Breast epithelium (tissue), 4 donors: ENCODE results near the gene PPL. TPM values are rescaled to one million over a fixed set of nuclear protein-coding genes. Genes with fewer than 3 reads are reported as not detected.

Experiments
- DNase-seq, 2 donors: peaks; one replicate each; pipeline ENCODE4 v3.0.0-alpha.2; 2019; ENCODE audit warnings: low spot score in 2 of 2
- H3K27ac ChIP-seq, 2 donors: fragments of 200-600 bp; sonication (generic) in 1 of 2; one replicate each; pipeline ENCODE4 v1.5.1; 2016 to 2019; ENCODE audit warnings: mild to moderate bottlenecking in 1 of 2
- H3K27me3 ChIP-seq, 2 donors: fragments of 200-600 bp; sonication (generic) in 1 of 2; one replicate each; pipeline versions ENCODE4 v1.5.1 to v1.6.0; 2017 to 2019; ENCODE audit warnings: control low read depth in 1 of 2, mild to moderate bottlenecking in 1 of 2
- H3K36me3 ChIP-seq: fragments of 200-600 bp; one replicate; pipeline ENCODE4 v1.5.1; 2019
- H3K4me1 ChIP-seq, 2 donors: fragments of 200-600 bp; sonication (generic); one replicate each; pipeline ENCODE4 v1.5.1; 2016 to 2019; ENCODE audit warnings: control low read depth in 1 of 2
- H3K4me3 ChIP-seq, 3 donors: fragments of 200-600 bp; sonication (generic); 1 replicate in 2 of 3; 2 replicates in 1 of 3; pipeline ENCODE4 v1.5.1; 2016 to 2019; ENCODE audit warnings: mild to moderate bottlenecking in 3 of 3, moderate library complexity in 2 of 3
- H3K9me3 ChIP-seq, 2 donors: fragments of 200-600 bp; sonication (generic) in 1 of 2; one replicate each; pipeline ENCODE4 v1.5.1; 2016 to 2019; ENCODE audit warnings: control low read depth in 1 of 2
- POLR2A ChIP-seq: fragments of 450-650 bp; IDR thresholded peaks from one replicate; pipeline ENCODE4 v1.6.1; 2016; ENCODE audit warnings: antibody characterized with exemption, mild to moderate bottlenecking, moderate library complexity
- POLR2AphosphoS5 ChIP-seq, 3 donors: sonication (generic); formaldehyde crosslinking; IDR thresholded peaks; one replicate each; pipeline ENCODE4 v1.6.1; 2017; ENCODE audit warnings: antibody characterized with exemption in 3 of 3
- intact Hi-C: fragments of 100-400 bp; cut with DNase I; formaldehyde crosslinking; loops from one replicate; pipeline ENCODE4 v1.15.1; 2023; ENCODE audit warnings: low total_unique reads
- total RNA-seq, 3 donors: library from RNA; depleted of rRNA; stranded (reverse); fragments of >200 nt; gene quantifications; one replicate each; pipeline ENCODE4 v1.1.0, GENCODE V29; 2016
- TF ChIP-seq, protein P1 (sequence below), 3 donors: fragments of 450-650 bp; IDR thresholded peaks; one replicate each; pipeline ENCODE4 v1.5.1; 2016 to 2017; ENCODE audit warnings: antibody characterized with exemption in 3 of 3, mild to moderate bottlenecking in 3 of 3, moderate library complexity in 3 of 3

PPL gene
- total RNA-seq, 3 donors from 2014 or later, result 53.1 to 169 (median 97.5) TPM

DNA sequence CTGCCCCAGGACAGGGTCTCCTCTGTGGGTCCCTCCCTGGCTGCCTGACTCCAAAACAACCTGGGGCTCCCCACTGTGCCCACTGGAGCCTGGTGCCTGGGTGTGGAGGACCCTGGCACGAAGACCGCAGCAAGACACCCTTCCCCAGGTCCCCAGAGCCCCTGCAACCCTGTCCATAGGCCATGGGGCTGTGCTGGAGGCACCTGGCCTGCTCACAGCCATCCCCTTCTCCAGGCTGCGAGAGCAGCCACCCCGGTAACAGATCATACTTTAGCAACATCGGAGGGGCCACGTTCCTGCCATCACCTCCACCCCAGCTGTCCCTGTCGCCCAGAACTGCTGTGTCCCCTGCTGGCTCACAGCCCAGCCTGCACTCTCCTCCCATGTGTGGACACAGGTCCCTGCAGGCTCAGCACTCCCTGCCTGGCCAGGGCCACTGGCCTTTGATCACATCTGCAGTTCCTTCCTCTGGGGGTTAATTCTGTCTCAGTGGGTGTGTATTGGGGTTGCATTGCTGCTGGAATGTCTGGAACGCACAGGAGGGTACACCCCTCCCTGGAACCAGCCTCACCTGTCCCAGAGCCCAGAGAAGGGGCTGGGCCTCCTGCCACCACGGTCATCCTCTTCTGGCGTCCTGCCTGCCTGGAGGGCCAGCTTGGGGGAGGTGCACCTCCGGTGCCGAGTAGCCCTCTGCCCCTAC lies 12.2 kb downstream of the PPL start:
- Histone ChIP-seq H3K4me1 (peaks cover 2 to 14% of the 10 kb centered on the region in 2 donors), H3K27me3 (no peaks in the 10 kb centered on the region), H3K4me3 (peak overlapping the region in 1 of 3 donors; percentile 26), H3K36me3 (no peaks in the 10 kb centered on the region), H3K27ac (peak overlapping the region; percentile 75 to 86), H3K9me3 (peaks cover 0 to 7% of the 10 kb centered on the region in 2 donors)
- TF ChIP-seq POLR2AphosphoS5 (IDR thresholded peaks at IDR 0.05) (peak in 2 of 3 donors; percentile 27 to 60), POLR2A (no peak)
- TF ChIP-seq, protein P1, sequence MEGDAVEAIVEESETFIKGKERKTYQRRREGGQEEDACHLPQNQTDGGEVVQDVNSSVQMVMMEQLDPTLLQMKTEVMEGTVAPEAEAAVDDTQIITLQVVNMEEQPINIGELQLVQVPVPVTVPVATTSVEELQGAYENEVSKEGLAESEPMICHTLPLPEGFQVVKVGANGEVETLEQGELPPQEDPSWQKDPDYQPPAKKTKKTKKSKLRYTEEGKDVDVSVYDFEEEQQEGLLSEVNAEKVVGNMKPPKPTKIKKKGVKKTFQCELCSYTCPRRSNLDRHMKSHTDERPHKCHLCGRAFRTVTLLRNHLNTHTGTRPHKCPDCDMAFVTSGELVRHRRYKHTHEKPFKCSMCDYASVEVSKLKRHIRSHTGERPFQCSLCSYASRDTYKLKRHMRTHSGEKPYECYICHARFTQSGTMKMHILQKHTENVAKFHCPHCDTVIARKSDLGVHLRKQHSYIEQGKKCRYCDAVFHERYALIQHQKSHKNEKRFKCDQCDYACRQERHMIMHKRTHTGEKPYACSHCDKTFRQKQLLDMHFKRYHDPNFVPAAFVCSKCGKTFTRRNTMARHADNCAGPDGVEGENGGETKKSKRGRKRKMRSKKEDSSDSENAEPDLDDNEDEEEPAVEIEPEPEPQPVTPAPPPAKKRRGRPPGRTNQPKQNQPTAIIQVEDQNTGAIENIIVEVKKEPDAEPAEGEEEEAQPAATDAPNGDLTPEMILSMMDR (IDR thresholded peaks at IDR 0.05), result no peak
- peak; percentile 63 to 88 for DNase-seq
- intact Hi-C loops, result no loop called here

DNA sequence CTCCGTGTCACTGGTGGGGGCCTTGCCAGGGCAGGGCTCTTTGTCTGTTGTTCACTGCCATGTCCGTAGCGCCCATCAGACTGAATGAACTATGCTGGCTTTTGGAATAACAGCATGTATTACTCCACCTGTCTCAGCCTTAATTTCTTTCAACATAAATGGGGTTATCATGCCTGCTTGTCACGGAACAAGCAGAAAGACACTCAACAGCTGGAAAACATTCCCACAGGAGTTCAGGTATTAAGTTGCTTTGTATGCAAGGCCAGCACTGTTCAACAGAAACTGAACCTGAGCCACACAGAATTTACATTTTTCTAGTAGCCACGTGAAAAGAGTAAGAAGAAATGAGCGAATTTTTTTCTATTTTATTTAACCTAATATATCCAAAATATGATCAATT lies 13.1 kb downstream of the PPL start:
- peak overlapping the region; percentile 81 to 86 for H3K27ac ChIP-seq
- DNase-seq, result no peak
- TF ChIP-seq POLR2A (no peak), POLR2AphosphoS5 (IDR thresholded peaks at IDR 0.05) (no peak)
- TF ChIP-seq, protein P1 (IDR thresholded peaks at IDR 0.05), result no peak
- intact Hi-C loops, result no loop called here
- H3K9me3 ChIP-seq, result peaks cover 0 to 7% of the 10 kb centered on the region in 2 donors
- no peak overlapping the region for H3K4me3 ChIP-seq
- peaks cover 2 to 14% of the 10 kb centered on the region in 2 donors for H3K4me1 ChIP-seq
- no peaks in the 10 kb centered on the region for H3K27me3 ChIP-seq
- H3K36me3 ChIP-seq, result no peaks in the 10 kb centered on the region

DNA sequence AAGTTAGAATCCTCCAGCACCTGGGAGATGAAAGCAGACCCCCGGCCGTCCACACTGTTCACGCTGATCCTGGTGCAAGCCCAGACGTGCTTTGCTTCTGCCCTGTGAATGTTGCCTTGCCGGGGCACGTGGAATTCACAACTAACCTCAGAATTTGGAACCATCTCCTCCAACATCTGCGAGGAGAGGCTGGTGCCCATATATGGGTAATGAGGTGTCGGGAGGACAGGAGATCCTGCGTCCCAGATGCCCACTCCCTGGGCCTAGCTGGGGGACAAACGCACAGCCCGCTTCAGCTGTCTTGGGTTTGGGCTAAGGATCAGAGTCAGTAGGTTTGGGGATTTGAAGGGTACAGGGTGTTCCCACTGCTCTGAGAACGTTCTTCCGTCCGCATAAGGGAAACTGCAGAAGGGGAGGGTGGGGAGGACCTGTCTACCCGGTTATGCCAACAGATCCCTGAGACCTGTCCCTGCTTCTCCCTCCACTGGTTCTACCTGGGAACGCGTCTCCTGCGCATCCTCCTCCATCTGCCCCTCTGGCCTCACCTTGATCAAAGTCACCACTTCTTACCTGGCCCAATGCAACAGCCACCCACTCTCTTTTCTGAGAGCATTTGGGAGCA lies 14.1 kb downstream of the PPL start:
- Histone ChIP-seq H3K36me3 (no peaks in the 10 kb centered on the region), H3K27ac (peak overlapping the region; percentile 81 to 86), H3K9me3 (peaks cover 0 to 7% of the 10 kb centered on the region in 2 donors), H3K4me1 (peaks cover 2 to 14% of the 10 kb centered on the region in 2 donors), H3K27me3 (no peaks in the 10 kb centered on the region), H3K4me3 (no peak overlapping the region)
- no peak for TF ChIP-seq POLR2A
- peak in 1 of 3 donors; percentile 20 for TF ChIP-seq POLR2AphosphoS5 (IDR thresholded peaks at IDR 0.05)
- TF ChIP-seq, protein P1 (IDR thresholded peaks at IDR 0.05), result peak in 1 of 3 donors; percentile 43
- intact Hi-C loops, result no loop called here
- DNase-seq, result peak in 1 of 2 donors; percentile 88

DNA sequence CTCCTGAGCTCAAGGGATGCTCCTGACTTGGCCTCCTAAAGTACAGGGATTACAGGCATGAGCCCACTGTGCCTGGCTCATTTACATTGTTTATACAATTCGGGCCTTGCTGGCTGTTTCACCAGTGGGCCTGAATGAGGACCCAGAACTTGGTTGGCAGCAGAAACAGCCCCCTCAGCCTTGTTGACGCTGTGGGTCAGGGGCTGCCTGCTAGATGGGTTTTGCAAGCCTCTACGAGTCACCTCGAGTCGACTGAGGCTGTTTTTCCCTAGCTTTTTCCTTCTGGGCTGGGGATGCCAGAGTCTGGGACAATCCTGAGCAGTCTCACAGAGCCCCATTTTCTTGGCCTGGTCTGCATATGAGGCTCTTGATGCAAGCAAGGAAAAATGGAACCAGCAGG lies 16.1 kb downstream of the PPL start:
- H3K9me3 ChIP-seq, result no peaks in the 10 kb centered on the region
- no peak for TF ChIP-seq POLR2AphosphoS5 (IDR thresholded peaks at IDR 0.05)
- TF ChIP-seq, protein P1 (IDR thresholded peaks at IDR 0.05), result no peak
- no peak for TF ChIP-seq POLR2A
- no peak for DNase-seq
- no peaks in the 10 kb centered on the region for H3K36me3 ChIP-seq
- peaks cover 2 to 13% of the 10 kb centered on the region in 2 donors for H3K4me1 ChIP-seq
- intact Hi-C loops, result no loop called here
- H3K27me3 ChIP-seq, result no peaks in the 10 kb centered on the region
- no peak overlapping the region for H3K4me3 ChIP-seq
- peak overlapping the region in 1 of 2 donors; percentile 86 for H3K27ac ChIP-seq

DNA sequence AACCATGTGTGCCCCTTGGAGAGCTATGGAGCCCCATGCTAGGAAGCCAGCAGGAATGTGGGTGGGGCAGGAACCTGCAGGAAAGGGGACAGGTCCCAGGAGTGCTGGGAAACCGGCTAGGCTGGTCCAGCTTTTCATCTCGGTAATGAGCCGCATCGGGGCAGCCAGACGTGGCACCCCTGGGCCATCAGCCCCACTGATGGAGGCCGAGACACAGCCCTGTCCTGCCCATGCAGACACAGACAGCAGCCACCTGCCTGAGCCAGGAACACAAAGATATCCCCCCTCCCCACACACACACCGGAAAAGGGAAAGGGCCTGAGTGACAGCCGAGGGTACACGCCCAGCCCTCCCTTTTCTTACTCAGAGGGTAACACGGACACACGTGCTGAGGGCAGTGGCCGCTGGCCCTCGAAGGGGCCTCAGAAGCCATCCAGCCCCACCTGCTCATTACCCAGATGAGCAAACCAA lies 18.1 kb downstream of the PPL start:
- DNase-seq, result peak in 1 of 2 donors; percentile 45
- TF ChIP-seq POLR2A (no peak), POLR2AphosphoS5 (IDR thresholded peaks at IDR 0.05) (no peak)
- TF ChIP-seq, protein P1 (IDR thresholded peaks at IDR 0.05), result no peak
- H3K27ac ChIP-seq, result peak overlapping the region; percentile 74 to 77
- no peaks in the 10 kb centered on the region for H3K36me3 ChIP-seq
- intact Hi-C loops, result no loop called here
- no peak overlapping the region for H3K4me3 ChIP-seq
- H3K9me3 ChIP-seq, result no peaks in the 10 kb centered on the region
- H3K27me3 ChIP-seq, result no peaks in the 10 kb centered on the region
- peaks cover 0 to 4% of the 10 kb centered on the region in 2 donors for H3K4me1 ChIP-seq
